GM18858 (cell line): Measurements from ENCODE around the gene CRYGB.
"Not testable (repeated sequence)": the region's sequence is repeated elsewhere in the genome, so short reads cannot be mapped to it uniquely, and the experiment has no call there.

Experiments used
- ATAC-seq: cut with Tn5 transposase; IDR thresholded peaks from one replicate; pipeline ENCODE4 v1.9.1; 2021; ENCODE audit not compliant: unreplicated experiment

The CRYGB gene

GRCh38 chr2:208150956-208151355 lies 5.0 kb upstream of the CRYGB start:
- ATAC-seq: no peak

DNA sequence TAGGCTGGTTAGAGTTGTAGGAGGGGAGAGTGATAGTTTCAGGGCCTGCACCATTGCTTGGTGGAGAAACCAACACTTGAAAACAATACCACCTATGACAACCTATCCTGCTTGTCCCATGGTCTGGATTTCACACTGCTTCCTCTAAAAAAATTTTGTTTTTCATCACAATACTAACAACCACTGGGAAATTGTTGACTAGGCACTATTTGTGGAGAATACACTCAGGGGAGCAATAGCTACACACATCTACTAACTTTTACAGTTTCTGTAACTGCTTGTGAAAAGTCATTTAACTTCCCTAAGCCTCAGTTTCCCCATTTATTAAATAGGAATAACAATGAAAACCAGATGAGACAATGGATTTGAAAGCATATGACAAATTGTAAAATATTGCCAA lies 4.1 kb upstream of the CRYGB start:
- no peak for ATAC-seq

DNA sequence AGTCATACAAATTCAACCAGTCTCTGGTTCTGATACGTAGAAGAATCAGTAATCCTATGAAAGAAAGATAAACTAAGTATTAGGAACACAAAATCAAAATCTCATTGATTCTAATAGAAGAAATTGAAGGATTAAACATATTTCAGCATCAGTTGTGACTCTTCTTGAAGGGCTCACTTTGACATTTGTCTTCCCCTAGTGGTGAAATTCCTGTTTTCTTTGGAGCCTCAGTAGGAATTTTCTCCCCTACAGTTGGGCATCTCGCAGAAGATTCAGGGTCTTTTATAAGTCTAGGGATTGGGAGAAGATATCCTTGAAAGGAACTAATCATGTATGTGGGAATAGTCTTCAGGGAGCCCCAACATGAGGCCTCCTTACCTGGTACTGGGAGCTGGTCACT lies 2.8 kb upstream of the CRYGB start:
- no peak for ATAC-seq

DNA sequence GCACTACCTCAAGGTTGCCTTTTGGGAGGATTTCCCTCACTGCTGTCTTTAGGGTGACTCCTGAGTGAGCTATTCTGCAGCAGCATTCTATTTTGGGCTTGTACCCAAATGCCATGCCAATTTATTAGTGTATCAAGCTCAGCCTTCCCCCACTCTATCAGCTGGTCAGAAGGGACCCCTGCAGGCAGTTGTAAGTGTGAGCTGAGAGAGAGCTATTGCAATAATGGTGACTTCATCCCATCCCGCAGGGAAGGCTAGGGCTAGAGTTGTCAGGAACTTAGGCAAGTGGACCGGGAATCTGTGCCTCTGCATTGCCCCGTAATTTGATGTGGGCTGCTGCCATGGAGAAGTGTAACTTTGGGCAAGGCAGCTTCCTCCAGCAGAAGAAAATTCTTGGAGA lies 1.8 kb upstream of the CRYGB start:
- ATAC-seq: no peak

- no peak for ATAC-seq
Measured at GRCh38 chr2:208147008-208147407, 1.1 kb upstream of the CRYGB start.

DNA sequence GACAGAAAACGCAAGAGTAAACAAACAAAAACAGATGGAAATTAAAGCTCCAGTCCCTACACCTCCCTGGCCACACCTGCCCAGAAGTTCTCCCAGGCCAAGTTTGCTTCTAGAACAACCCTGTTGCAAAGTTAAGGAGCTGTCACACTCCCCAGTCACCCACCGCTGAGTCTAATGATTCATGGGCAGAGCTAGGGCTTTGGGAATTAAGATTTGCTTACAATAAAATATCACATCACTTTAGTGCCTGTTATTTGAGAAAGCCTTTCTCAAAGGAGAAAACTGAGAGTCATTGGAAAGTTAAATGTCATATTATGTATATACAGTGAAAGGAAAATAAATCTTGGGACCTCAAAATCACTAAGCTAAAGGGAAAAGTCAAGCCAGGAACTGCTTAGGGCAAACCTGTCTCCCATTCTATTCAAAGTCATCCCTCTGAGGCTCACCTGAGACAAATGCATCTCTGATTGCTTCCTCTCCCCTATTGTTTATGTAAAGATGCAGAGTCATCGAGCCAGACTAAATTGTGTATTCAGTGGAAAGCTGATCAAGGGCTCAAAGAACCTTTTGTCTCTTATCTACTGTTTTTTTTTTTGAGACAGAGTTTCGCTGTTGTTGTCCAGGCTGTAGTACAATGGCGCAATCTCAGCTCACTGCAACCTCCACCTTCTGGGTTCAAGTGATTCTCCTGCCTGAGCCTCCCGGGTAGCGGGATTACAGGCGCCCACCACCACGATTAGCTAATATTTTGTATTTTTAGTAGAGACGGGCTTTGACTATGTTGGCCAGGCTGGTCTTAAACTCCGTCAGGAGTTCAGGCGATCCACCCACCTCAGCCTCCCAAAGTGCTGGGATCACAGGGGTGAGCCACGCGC lies 2.8 kb downstream of the CRYGB start:
- no peak for ATAC-seq

DNA sequence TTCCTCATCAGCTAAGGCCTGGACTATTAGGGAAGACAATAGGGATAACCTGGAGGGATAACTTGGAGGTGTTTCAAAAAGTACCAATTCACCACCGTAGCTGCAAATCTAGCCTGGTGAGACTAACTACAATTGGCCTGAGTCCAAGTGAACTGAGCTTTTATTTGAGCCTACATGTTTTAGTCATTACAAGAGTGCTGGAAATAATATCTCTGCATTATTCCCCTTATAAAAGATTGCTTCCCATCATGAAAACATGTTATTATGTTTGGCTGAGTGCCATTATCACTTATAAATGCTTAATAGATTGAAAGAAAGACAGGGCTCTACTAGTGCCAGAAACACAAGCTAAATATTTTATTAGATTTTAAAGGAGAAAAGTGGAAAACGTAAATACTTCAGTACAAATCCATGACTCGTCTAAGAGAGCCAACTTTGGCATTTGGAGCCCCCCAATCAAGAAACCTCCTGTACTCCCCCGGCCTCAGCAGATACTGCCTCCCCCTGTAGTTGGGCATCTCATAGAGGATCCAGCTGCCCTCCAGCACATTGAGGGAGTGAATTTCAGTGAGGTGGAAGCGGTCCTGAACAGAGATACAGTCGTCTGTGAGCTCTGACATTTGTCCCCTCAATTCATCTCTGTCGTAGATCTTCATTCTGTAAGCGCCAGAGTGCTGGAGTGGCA lies 3.6 kb downstream of the CRYGB start:
- no peak for ATAC-seq

- ATAC-seq: no peak
Measured at GRCh38 chr2:208139447-208139846, 6.5 kb downstream of the CRYGB start.

GRCh38 chr2:208138334-208138733 lies 7.6 kb downstream of the CRYGB start:
- not testable (repeated sequence) for ATAC-seq

GRCh38 chr2:208136716-208137094 lies 9.3 kb downstream of the CRYGB start:
- no peak for ATAC-seq

GRCh38 chr2:208135794-208136715 lies 9.9 kb downstream of the CRYGB start:
- no peak for ATAC-seq

GRCh38 chr2:208134928-208135586 lies 10.9 kb downstream of the CRYGB start:
- no peak for ATAC-seq

DNA sequence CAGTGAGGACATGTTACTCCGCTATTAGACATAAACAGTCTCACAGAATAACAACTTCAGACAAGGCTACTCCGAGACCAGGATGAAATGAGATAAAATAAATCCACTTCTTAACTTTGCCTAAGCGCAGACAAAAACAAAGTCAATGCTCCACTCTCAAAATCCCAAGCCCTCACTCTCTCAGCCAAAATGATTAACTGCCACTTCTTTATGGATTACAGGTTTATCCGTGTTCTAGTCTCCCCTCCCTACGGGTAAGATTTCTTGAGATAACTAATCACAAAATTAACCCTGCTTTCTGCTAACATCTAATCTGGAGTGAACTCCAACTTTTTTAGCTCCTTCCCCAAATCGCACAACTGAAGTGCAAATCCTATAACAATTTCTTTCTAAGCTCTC lies 15.2 kb downstream of the CRYGB start:
- ATAC-seq: no peak

GRCh38 chr2:208129744-208130711 lies 15.9 kb downstream of the CRYGB start, which contains the start of gene CRYGC:
Gene CRYGC (minus strand): TSS chr2:208129828. CDS start chr2:208129792, 36 bp downstream.
- ATAC-seq: no peak

GRCh38 chr2:208128136-208128535 lies 17.8 kb downstream of the CRYGB start:
- ATAC-seq: no peak

DNA sequence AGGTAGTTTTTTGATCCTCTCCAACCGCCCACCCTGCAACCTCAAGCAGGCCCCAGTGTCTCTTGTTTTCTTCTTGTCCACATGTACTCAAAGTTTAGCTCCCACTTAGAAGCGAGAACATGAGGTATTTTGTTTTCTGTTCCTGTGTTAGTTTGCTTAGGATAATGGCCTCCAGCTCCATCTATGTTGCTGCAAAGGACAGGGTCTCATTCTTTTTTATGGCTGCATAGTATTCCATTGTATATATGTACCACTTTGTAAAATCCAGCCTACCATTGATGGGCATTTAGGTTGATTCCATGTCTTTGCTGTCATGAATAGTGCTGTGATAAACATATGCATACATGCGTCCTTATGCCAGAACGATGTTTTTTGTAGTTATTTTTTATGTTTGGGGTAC lies 18.9 kb downstream of the CRYGB start:
- ATAC-seq: no peak

GRCh38 chr2:208125251-208125650 lies 20.7 kb downstream of the CRYGB start:
- no peak for ATAC-seq

DNA sequence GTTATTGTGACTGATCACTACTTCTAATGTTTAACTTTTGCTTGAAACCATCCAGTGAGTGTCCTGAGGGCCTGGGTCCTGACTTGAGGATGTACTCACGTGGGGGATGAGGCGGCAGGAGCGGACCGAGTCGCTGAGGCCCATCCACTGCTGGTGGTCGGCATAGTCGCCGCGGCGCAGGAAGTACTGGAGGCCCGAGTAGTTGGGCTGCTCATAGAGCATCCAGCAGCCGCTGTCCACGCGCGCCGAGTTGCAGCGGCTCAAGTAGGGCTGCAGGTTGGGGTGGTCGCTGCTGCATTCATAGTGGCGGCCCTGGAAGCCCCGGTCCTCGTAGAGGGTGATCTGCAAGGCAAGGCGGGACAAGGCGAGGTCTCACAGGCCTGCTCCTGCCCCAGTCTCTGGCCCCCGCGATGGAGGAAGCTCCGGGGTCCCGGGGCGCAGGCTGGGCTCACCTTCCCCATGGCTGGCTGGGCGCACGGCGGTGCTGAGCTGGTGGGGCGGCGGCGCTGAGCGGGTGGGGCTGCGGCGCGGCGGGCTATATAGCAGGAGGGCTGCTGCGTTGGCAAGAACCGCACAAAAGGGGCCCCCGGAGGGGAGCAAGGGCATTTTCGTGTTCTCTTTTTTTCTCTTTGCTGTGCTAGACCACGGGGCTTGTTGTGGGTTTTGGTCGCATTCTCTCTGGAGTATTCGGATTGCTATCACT lies 21.8 kb downstream of the CRYGB start, which contains the start of gene CRYGD:
Gene CRYGD (minus strand): TSS at position 512 of the 703 bp plus-strand sequence. CDS start 51 bp downstream, at position 461.
- ATAC-seq: not testable (repeated sequence)

- ATAC-seq: no peak
Measured at GRCh38 chr2:208122248-208122647, 23.7 kb downstream of the CRYGB start.
